H1 (cell line): ENCODE data around the gene KRT23. TPM values are rescaled to one million over a fixed set of nuclear protein-coding genes. Genes with fewer than 3 reads are reported as not detected.

ENCODE experiments used
- ATF3 ChIP-seq: IDR thresholded peaks from 2 replicates; pipeline ENCODE4 v1.6.1; 2011; ENCODE audit warnings: low read depth, mild to moderate bottlenecking, low read length; ENCODE audit not compliant: insufficient read depth
- CHD7 ChIP-seq: fragments of 300-600 bp; sonication (generic); IDR thresholded peaks from 2 replicates; pipeline ENCODE4 v1.7.1; 2012; ENCODE audit warnings: low read length, moderate library complexity, mild to moderate bottlenecking, inconsistent platforms; ENCODE audit not compliant: insufficient replicate concordance
- HDAC6 ChIP-seq: IDR thresholded peaks from one replicate; pipeline ENCODE4 v1.7.1; 2012; ENCODE audit warnings: low read depth, mild to moderate bottlenecking, inconsistent platforms, low read length, moderate library complexity
- JUN ChIP-seq: IDR thresholded peaks from 2 replicates; pipeline ENCODE4 v1.6.1; 2011; ENCODE audit warnings: low read depth, mild to moderate bottlenecking, improper control_type of control experiment, low read length
- KDM5A ChIP-seq: fragments of 200-600 bp; IDR thresholded peaks from 2 replicates; pipeline ENCODE4 v1.7.1; 2012; ENCODE audit warnings: mild to moderate bottlenecking, low read length, inconsistent platforms, mixed read lengths
- PHF8 ChIP-seq: fragments of 200-600 bp; sonication (generic); conservative IDR thresholded peaks from 2 replicates; pipeline ENCODE4 v1.7.1; 2012; ENCODE audit warnings: low read depth, mild to moderate bottlenecking, inconsistent platforms, low read length, moderate library complexity
- RBBP5 ChIP-seq: IDR thresholded peaks from 2 replicates; pipeline ENCODE4 v1.7.1; 2012; ENCODE audit warnings: low read depth, mild to moderate bottlenecking, inconsistent platforms, low read length, moderate library complexity, borderline replicate concordance
- SIRT6 ChIP-seq: IDR thresholded peaks from one replicate; pipeline ENCODE4 v1.7.1; 2012; ENCODE audit warnings: low read length, inconsistent platforms
- SP2 ChIP-seq: IDR thresholded peaks from 2 replicates; pipeline ENCODE4 v1.6.1; 2012; ENCODE audit warnings: mild to moderate bottlenecking, low read length, inconsistent platforms
- SP4 ChIP-seq: IDR thresholded peaks from 2 replicates; pipeline ENCODE4 v1.6.1; 2012; ENCODE audit warnings: low read length, inconsistent platforms
- TAF7 ChIP-seq: optimal IDR thresholded peaks from 2 replicates; pipeline ENCODE3; 2011; ENCODE audit warnings: low read depth, mild to moderate bottlenecking, inconsistent platforms, low read length, moderate library complexity, borderline replicate concordance
- ZNF274 ChIP-seq: IDR thresholded peaks from 2 replicates; pipeline ENCODE4 v1.7.0; 2012; ENCODE audit warnings: low read length, borderline replicate concordance; ENCODE audit errors: extremely low read depth
- polyA plus RNA-seq, 7 experiments: library from polyadenylated mRNA; depleted of rRNA in 3 of 7; stranded (reverse) in 5 of 7; unstranded in 2 of 7; fragments of >200 nt in 5 of 7; fragments of 200-250 nt in 2 of 7; gene quantifications; 1 replicate in 5 of 7; 2 replicates in 1 of 7; 4 replicates in 1 of 7; pipeline versions ENCODE4 v1.2.1 to v1.2.3, GENCODE V29; 2011 to 2013; ENCODE audit warnings: missing spikeins in 2 of 7, mixed read lengths in 2 of 7
- total RNA-seq: library from RNA; stranded (reverse); fragmentation: NEBNext Ultra II Directional; extraction: Animal tissue kit (Norgen Biotek cat#: 25700); gene quantifications from 2 replicates; pipeline ENCODE4 v1.2.1, GENCODE V29; 2021

KRT23 gene
- total and polyA plus RNA-seq, 2 of the 8 experiments (the other 6 are each of a cell fraction or from before 2014, with no cell fraction given): not detected

DNA sequence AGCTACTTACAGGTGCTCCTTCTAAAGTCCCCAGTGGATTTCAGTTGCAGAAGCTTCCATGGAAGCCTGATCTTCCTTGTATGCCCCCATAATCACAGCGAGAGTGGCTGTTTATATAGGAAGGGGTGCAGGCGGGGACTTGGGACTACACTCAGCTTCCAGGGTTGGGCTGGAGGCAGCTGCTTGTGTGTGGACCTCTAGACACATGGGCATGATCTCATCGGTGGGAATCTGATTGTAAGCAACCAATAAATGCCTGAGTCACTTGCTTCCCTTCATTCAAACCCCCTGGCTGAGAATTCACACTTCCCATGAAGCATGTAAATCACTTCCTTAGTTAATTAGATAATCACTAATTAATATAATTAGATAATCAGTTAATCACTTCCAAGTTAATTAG lies 51.4 kb downstream of the KRT23 start (continued):
- TF ChIP-seq CHD7: no peak
- TF ChIP-seq ATF3: no peak
- no peak for TF ChIP-seq ZNF274
- TF ChIP-seq JUN: no peak
- TF ChIP-seq SP4: no peak
- TF ChIP-seq TAF7: no peak
- TF ChIP-seq RBBP5: no peak
- no peak for TF ChIP-seq KDM5A
- no peak for TF ChIP-seq SP2
- TF ChIP-seq HDAC6: no peak
- no peak for TF ChIP-seq SIRT6
- TF ChIP-seq PHF8: no peak
